Measurements from ENCODE around the gene ITSN1. TPM values are rescaled to one million over a fixed set of nuclear protein-coding genes. Genes with fewer than 3 reads are reported as not detected.

Gene ITSN1
- total RNA-seq, 4 donors from 2014 or later: 50.4 to 208 (median 96.7) TPM

DNA sequence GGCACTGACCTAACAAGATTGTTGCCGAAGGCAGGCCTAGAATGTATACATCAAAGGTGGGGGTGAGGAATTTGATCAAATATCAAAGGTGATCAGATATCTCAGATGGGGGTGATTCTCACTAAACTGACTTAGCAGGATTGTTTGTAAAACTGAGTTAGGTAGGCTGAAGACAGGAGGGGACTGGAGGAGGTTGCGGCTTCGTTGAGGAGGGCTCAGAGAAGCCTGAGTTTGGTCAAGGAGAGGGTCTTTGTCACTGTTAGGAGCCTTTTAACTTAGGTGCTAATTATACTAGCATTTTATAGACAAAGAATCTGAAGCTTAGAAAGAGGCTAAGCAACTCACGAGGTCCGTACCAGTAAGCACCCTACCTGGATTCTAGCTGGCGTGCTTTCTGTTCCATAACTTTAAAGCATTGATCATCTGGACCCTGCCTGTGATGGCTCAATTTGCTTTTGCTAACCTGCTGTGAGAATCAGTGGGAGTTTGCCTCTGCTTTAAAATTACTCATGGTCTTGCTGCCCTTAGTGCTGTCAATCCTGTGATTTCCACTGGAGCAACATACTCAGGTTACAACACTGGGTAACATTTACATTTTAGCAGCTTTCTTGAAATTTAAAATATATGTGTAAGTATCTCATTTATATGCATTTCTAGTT is 49.8 kb downstream of the ITSN1 start:
- Histone ChIP-seq H3K9me3 (no peaks in the 10 kb centered on the region), H3K4me3 (no peak overlapping the region), H3K27me3 (no peaks in the 10 kb centered on the region), H3K27ac (no peak overlapping the region), H3K4me1 (peaks cover 0 to 39% (median 17%) of the 10 kb centered on the region in 4 donors), H3K36me3 (no peaks in the 10 kb centered on the region)
- WGBS, 2 donors: 86 to 89% methylated on average over 6 of the region's 6 CpGs
- no peak for TF ChIP-seq POLR2A (IDR thresholded peaks at IDR 0.05)
- no peak for DNase-seq (ENCODE audit: low spot score in 2 of 2)

DNA sequence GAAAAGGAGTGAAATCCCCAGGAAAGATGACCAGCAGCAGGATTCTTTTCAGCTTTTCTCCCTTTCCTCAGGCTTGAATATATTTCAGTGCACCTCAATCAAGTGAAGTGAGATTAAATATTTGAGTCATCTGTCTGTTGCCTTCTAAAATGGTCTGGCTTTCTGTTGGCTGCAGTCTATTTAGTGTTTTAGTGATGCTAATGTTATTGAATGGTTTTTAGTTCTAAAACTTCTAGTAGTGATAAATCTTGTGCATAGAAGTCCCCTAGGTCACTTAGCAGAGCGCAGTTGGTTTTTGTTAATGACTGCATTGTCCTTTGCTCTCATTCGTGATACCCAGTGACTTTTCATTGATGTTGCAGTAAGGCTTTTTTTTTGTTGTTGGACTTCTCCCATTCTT is 53.5 kb downstream of the ITSN1 start:
- 33 to 49% methylated on average over 2 of the region's 2 CpGs for WGBS, 2 donors
- Histone ChIP-seq H3K4me1 (peaks cover 0 to 46% (median 6%) of the 10 kb centered on the region in 4 donors), H3K9me3 (no peaks in the 10 kb centered on the region), H3K36me3 (no peaks in the 10 kb centered on the region), H3K4me3 (no peak overlapping the region), H3K27ac (no peak overlapping the region), H3K27me3 (no peaks in the 10 kb centered on the region)
- TF ChIP-seq, protein P1, sequence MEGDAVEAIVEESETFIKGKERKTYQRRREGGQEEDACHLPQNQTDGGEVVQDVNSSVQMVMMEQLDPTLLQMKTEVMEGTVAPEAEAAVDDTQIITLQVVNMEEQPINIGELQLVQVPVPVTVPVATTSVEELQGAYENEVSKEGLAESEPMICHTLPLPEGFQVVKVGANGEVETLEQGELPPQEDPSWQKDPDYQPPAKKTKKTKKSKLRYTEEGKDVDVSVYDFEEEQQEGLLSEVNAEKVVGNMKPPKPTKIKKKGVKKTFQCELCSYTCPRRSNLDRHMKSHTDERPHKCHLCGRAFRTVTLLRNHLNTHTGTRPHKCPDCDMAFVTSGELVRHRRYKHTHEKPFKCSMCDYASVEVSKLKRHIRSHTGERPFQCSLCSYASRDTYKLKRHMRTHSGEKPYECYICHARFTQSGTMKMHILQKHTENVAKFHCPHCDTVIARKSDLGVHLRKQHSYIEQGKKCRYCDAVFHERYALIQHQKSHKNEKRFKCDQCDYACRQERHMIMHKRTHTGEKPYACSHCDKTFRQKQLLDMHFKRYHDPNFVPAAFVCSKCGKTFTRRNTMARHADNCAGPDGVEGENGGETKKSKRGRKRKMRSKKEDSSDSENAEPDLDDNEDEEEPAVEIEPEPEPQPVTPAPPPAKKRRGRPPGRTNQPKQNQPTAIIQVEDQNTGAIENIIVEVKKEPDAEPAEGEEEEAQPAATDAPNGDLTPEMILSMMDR (IDR thresholded peaks at IDR 0.05): no peak
- no peak for TF ChIP-seq EP300 (IDR thresholded peaks at IDR 0.05)
- no peak for TF ChIP-seq POLR2A (IDR thresholded peaks at IDR 0.05)
- no peak for DNase-seq (ENCODE audit: low spot score in 2 of 2)

DNA sequence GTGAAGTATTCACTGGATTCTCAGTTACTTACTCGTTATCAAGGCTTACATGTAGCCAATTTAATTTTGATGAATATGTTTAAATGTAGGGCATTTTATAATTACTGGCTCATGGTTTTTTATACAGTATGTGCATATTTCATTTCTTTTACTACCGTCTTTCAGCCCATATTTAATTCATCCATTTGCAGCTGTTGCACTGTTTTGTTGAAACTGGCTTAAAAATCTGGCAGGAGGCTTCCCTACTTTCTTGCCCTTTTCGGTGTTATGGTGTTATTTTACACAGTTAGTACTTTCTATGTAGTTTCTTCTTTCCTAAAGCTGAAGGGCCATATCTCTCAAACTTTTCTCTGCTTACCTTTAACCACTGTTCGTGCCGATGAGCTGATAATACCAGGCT is 54.2 kb downstream of the ITSN1 start:
- H3K27ac ChIP-seq: no peak overlapping the region
- no peak overlapping the region for H3K4me3 ChIP-seq
- H3K27me3 ChIP-seq: no peaks in the 10 kb centered on the region
- 50 to 52% methylated on average over 5 of the region's 5 CpGs for WGBS, 2 donors
- peaks cover 0 to 46% (median 6%) of the 10 kb centered on the region in 4 donors for H3K4me1 ChIP-seq
- no peaks in the 10 kb centered on the region for H3K9me3 ChIP-seq
- no peaks in the 10 kb centered on the region for H3K36me3 ChIP-seq
- DNase-seq (ENCODE audit: low spot score in 2 of 2): no peak
- TF ChIP-seq, protein P1 (IDR thresholded peaks at IDR 0.05): no peak
- TF ChIP-seq EP300 (IDR thresholded peaks at IDR 0.05): no peak
- TF ChIP-seq POLR2A (IDR thresholded peaks at IDR 0.05): no peak

DNA sequence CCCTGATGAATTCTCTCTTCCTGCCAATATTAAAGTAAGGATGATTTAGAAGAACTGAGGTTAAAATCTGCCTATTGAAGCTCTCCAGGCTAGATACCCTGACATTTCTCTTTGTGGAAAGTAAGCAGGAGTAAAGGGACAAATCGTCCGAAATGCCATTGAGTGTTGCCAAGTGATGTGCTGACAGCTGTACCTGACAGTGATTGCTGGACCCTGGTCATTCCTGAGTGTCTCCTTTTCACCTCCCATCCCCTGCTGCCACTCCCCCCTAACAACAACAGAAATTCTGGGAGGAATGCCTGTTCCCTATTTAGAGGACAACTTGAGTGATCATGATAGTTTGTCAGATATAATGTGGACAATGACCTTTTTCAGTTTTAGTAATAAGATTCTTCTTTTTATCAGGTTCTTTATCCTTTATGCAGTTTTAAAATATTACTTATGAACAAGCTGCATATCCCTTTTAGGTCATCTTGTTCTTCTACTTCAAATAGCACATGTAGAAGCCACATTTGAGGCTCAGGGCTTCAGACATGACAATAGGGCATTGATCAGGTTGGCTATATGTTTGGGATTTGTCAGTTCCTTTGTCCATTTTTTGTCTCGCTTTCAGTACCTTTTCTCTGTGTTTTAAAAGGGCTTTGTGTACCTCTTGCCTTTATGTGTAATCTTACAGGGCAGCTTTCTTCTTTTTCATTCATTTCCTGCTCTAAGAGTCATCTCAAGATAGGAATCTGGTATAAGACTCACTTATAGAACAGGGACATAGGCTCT is 56.0 kb downstream of the ITSN1 start:
- TF ChIP-seq, protein P1 (IDR thresholded peaks at IDR 0.05): no peak
- TF ChIP-seq EP300 (IDR thresholded peaks at IDR 0.05): no peak
- no peak for TF ChIP-seq POLR2A (IDR thresholded peaks at IDR 0.05)
- peaks cover 0 to 47% (median 6%) of the 10 kb centered on the region in 4 donors for H3K4me1 ChIP-seq
- no peaks in the 10 kb centered on the region for H3K36me3 ChIP-seq
- H3K27ac ChIP-seq: no peak overlapping the region
- DNase-seq (ENCODE audit: low spot score in 2 of 2): no peak
- no peaks in the 10 kb centered on the region for H3K9me3 ChIP-seq
- no peaks in the 10 kb centered on the region for H3K27me3 ChIP-seq
- WGBS, 2 donors: 62 to 65% methylated on average over 3 of the region's 3 CpGs
- no peak overlapping the region for H3K4me3 ChIP-seq

DNA sequence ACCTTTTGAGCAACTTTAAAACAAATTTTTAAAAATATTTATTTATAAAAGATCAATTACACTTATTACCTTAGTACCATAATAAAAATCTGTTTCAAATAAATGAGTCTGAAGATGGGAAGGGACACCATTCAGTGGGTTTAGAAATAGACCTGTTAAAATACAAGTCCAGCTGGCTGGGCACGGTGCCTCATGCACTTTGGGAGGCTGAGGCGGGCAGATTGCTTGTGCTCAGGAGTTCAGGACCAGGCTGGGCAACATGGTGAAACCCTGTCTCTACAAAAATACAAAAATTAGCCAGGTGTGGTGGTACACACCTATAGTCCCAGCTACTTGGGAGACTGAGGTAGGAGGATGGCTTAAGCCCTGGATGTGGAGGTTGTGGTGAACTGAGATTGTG is 57.0 kb downstream of the ITSN1 start:
- DNase-seq (ENCODE audit: low spot score in 2 of 2): no peak
- H3K4me1 ChIP-seq: peaks cover 0 to 56% (median 10%) of the 10 kb centered on the region in 4 donors
- H3K4me3 ChIP-seq: no peak overlapping the region
- no peak overlapping the region for H3K27ac ChIP-seq
- no peaks in the 10 kb centered on the region for H3K9me3 ChIP-seq
- WGBS, 2 donors: 96 to 98% methylated on average over 2 of the region's 2 CpGs
- no peaks in the 10 kb centered on the region for H3K36me3 ChIP-seq
- no peaks in the 10 kb centered on the region for H3K27me3 ChIP-seq
- TF ChIP-seq, protein P1 (IDR thresholded peaks at IDR 0.05): no peak
- TF ChIP-seq EP300 (IDR thresholded peaks at IDR 0.05): no peak
- no peak for TF ChIP-seq POLR2A (IDR thresholded peaks at IDR 0.05)

Measured in tibial nerve (tissue), 4 donors.